NCI-H524 (cell line): ENCODE measurements around the gene SKAP1.
"Not testable (repeated sequence)": the region's sequence is repeated elsewhere in the genome, so short reads cannot be mapped to it uniquely, and the experiment has no call there.

Source experiments
- DNase-seq, 2 experiments: peaks; one replicate each; lab custom pipeline; 2025; lab: John Stamatoyannopoulos, UW

Gene SKAP1

DNA sequence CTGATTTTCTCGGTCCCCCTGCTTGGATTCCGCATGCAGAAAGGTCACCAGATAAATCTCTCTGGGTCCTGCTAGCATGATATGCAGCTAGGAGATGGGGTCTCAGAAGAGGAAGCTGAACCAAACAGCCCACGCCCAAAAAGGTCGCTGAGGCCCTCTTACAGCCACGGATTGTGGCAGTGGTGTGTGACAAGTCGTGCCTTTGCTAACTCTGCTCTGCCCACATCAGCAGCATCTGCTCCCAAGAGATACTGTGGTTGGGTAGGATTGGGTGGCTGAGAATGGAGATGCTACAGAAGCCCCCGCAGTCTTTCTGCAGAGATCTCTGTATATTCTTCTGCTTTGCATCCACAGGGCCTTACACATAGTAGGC, 15.2 kb upstream of the SKAP1 start:
- DNase-seq: no peak

DNA sequence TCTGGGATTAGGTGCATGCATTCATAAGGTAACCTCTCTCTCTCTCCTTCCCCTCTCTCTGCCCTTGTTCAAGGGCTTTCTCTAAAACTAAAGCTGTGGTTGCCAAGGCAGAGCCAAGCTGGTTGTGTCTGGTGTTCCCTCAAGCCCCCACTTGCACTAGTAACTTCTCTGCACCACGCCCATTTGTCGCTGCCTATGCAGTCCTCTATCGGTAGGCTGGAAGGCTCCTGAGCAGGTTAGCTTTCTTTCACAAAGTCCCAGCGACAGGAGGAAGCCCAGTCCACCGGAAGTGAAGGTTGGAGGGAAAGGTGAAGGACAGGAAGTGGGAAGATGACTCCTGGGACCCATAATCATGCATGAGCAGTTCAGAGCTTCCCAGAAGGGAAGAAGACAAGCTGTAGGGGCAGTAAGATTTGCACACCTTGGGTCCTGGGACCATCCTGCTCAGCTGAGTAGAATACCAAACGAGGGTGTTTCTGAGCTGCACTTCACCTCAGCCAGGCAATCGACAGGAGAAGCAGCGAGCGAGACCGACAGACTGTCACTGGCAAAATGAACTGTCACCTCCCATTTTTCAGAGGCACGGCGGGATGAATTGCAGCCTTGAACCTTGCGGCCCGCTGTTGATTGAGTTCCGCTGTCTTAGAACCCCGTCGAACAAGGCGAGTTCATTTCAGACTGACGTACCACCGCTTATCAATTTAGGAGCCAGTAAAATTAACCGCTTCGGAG, 14.7 kb upstream of the SKAP1 start:
- DNase-seq: no peak

DNA sequence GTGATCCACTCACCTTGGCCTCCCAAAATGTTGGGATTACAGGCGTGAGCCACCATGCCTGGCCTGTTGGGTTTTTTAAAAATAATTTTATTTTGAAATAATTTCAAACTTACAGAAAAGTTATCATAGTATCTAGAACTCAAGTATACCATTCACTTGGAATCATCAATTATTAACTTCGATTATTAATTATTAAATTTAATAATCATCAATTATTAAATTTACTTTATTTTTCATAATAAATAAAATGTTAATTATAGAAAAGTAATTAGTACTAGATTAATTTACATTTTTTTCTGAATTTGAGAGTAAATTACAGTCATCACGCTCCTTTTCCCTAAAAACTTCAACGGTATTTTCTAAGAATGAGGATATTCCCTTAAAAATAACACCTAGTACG, 13.7 kb upstream of the SKAP1 start:
- DNase-seq: no peak

DNA sequence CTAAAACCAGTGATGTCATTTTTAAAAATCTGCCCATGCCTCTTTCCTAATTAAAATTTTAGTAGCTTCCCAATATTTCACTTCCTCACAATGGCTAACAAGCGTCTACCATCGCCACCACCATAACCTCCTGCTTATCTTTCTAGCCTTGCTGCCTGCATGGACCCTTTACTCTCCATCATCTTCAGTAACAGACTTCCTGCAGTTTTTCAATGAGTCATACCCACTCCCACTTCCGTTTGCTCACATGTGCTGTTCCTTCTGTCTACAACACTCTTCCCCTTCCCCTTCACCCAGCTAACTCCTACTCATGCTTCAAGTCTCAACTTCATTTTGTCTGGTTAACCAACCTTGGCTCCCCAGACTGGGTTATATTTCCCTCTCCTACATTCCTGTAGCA, 12.8 kb upstream of the SKAP1 start:
- DNase-seq: no peak

DNA sequence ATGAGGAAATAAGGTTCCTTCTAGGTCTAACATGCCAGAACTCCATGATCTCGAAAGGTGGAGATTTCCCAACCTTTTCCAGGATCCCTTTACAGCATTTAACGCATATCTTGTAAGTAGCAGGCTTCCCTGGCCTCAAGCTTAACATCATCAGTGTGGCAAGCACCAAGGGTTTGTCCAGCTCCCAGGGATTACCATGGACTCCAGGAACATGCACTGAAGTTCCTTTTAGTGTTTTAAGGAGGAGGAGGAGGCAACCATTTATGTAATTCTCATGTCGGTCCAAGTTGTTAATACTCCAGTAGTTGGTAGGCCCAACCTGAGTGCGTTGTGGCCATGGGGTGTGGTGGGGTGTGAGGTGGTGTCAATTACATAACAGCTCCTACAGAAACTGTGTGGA, 11.8 kb upstream of the SKAP1 start:
- no peak for DNase-seq

DNA sequence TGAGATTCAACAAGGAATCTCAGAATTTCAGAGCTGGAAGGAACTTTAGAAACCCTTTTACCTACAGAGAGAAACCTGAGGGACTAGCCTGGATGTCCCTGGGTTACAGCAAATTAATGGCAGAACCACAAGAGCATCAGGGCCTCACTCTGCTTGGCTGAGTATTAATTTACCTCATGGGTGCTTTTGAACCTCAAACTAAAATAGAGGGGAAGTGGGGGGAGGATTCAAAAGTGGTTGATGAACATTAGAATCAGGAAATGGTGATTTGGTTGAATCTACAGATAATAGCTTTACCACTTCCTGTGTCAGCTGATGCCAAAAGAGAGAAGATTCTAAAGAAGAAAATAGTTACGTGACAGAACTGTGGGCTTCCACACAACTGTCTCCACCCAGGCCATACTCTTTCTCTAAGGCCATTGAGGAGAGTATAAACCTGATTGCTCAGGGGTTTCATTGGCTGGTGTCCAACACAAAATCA, 11.3 kb upstream of the SKAP1 start:
- DNase-seq: no peak

DNA sequence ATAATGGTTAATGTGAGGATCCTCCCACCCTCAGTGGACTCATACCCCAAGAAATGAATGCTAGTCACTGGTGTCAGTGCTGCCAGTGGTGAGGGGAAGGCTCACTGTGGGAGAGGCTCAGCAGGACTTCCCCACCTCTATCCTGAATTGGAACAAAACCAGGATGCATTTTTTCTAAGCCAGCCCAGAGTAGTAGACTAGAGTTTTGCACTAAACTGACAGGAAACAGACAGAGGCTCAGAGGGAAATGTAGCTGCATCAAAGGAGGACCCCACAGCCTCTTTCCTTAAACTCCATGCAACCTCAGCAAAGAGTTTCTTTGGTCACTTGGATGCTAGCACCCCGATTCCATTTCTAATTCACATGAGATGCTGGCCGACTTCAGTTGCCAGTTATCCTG, 10.7 kb upstream of the SKAP1 start:
- DNase-seq: no peak

DNA sequence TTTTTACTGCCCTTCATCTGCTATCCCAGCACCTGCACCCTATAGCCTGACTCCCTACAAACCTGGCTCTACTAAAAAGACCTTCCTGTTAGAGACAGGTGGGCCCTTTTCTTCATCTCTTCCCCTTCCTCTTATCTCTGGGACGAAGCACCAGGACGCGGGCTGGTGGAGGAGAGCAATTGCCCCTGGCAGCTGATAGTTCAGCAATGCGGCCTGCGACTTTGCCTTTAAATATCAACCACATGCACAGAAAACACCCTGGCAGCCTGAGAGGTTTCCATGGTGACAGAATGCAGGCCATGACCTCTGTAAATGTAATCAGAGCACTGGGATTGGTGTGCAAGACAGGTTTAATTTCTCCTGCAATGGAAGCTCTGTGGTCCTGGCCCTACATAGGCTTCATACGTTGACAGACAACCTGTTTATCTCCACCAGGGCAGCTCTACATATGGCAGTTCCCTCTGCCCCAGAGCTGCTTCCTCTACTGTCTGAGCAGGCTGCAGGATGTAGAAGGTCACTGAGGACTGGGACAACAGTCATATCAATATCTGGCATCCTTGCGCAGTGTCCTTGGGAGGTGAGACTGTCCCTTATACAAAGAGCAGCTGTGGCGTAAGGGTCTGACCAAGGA, 10.0 kb upstream of the SKAP1 start:
- no peak for DNase-seq

DNA sequence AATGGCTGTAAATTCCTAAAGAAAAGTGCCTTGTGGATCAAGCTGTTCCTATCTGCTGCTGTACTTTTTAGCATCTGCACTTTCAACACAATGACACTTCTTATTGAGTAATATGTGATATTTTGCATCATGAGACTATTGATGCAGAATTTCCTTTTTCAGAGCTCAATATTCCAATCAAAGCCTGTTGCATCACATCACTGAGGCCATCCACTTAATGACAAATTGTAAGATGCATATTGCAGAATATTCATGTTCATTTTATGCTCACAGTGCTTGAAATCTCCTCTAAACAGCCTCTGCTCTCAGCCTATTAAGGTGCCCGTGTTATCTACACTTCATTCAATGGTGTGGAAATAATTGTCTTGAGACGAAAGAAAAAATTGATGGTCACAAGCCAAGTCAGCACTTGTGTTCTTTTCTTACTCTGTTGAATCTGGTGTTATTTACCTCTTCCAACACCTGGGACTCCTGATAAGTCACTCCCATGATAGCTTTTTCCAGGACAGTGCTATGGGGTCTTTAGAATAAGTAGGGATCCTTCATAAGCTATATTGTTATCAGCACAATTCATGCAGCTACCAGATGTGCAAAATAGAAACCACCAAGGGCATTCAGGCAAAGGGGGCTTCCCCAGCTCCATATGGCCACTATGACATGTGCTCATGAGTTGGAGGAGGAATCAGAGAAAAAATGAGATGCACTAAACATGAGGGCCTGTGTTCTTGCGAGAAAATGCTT, 9.3 kb upstream of the SKAP1 start:
- no peak for DNase-seq

DNA sequence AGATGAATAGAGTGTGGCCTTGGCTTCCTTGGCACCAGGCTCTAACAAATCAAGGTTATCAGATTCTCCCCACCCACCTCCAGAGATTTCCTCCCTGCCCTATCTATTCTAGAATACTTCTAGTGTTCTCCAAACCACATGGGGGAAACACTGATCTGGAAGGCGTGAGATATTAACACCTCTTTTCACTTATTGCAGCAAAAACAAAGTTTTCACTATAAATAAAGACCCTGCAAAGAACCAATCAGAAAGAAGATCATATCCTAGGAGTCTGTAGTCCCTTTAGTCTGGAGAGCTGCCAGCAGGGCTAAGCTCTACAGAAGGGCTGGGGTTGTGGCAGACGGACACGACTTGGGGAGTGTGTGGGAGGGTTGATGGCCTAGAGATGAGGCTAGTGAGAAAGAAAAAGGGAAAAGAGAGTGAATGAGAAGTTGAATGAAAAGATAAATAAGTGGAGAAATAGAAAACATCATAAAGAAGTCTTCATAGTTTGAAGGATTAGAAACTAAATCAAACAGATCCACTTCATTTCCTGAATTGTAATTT, 8.6 kb upstream of the SKAP1 start:
- DNase-seq: no peak

DNA sequence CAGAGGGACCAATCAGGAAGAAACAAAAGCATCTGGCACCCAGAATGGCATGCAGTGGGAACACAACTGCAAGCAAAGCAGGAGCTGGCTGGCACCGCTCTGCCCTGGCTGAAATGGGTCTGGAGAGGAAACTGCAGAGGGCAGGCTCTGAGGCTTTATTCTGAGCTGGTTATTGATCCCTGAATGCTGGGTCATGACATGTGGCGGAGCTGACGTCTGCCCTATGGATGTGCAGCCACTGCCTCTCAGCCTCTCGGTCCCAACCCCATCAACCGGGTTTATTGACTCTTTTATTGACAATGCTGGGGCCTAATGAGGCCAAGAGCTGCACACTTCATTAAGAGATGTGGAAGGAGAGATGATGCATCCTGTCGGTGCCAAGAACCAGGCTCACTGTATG, 3.9 kb upstream of the SKAP1 start:
- DNase-seq: no peak

DNA sequence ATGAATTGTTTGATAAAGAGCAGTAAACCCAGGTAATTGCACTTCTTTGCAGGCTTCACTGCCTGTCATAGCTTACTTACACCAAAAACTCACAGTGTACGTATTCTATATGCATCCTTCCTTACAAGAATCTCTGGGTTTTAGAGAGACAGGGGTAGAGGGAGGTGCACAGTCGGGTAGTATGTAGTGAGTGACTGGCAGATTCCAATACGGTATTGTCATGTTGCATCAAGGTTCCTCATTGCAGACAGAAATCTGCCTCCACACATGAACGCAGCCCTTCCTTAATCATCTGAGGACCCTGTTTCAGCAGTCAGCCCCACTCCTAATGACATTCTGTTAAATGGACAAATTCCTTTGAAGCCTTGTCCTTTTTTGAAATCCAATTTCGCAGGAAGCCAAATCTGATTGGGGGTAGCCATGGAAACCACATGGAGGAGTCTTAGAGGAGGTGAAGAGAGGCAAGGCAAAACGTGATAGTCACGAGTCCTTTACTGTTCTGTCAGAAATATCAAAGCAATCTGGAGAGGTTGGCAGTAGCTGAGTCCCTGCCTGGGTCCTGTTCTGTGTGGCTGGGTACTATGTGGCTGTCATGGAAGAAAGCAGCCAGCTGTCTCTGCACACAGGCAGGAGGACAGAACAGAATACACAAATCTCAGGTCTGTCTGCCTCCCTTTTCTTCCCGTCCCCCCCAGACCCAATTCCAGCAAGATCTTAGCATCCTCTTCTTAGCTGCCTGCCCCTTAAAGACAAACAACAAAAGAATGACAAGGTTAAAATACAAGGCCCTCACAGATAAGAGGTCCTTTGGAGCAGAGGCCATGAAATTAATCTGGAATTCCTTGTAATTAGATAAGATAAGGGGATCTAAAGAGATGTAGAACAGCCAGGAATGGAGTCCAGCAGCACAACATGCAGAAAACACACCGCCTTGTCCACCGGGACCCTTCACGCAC, 3.1 kb upstream of the SKAP1 start:
- peak in 1 of 2 experiments; percentile 12 for DNase-seq

DNA sequence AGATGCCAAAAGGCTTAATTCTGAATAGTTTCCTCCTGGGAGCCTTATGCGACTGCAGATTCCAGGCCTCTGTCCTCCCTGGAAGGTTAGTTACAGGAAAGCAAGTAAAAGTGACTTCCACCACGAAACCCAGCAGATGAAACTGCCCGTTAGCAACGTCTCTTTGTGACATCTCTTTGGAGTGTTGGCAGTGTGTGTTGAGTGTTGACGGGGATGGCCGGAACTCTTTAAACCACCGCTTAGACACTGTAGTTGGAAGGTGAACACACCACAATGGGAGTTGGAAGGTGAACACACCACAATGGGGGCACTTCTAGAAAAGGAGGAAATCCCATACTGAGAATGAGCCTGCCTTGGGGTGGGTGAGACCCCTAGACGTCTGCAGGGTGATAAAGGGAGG, 858 bp downstream of the SKAP1 start:
- DNase-seq: no peak

DNA sequence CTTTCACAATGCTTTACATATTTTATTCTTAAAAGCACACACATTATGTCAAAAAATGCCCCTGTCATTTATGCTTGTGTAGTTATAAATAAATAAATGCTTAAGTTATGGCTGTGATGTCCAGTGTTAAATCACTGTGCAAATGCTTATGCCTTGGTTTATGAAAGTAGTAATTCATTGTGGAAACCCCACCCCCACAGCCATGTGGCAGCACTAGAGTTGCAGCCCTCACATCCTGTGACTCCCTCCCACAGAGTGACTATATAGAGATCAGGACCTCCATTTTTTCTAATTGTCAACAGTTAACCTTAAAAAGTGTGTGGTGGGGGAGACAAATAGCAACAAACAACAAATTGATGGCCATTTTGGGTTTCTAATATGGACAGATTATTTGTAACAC, 2.4 kb downstream of the SKAP1 start:
- no peak for DNase-seq

DNA sequence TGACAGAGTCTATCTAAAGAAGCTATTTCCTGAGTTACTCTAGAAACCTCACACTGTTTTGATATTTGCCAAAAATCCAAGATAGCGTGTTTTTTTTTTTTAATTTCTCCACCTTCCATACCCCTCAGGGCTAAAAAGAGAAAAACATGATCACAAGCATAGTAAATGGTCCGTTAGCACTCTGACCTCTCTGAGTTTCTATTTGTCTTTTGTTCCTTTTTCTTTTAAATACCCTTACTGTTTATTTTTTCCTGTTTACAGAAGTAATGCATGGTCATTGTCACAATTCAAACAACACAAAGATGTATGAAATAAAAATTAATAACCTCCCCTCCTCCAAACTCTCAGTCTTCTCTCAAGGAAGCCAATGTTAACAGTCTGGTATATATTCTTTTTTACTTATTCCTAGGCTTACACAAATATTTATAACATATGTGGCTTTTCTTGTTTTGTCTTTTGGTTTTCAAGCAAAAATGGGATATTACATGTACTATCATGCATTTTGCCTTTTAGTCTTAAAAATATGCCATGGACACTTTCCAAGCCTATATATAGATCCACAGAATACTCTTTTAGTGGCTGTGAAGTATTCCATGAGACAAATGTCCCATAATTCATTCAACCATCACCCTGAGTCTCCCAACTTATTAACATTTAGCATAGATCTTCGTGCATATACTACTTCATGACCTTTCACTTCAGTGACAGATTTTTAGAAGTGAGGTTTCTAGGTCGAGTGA, 3.1 kb downstream of the SKAP1 start:
- no peak for DNase-seq

DNA sequence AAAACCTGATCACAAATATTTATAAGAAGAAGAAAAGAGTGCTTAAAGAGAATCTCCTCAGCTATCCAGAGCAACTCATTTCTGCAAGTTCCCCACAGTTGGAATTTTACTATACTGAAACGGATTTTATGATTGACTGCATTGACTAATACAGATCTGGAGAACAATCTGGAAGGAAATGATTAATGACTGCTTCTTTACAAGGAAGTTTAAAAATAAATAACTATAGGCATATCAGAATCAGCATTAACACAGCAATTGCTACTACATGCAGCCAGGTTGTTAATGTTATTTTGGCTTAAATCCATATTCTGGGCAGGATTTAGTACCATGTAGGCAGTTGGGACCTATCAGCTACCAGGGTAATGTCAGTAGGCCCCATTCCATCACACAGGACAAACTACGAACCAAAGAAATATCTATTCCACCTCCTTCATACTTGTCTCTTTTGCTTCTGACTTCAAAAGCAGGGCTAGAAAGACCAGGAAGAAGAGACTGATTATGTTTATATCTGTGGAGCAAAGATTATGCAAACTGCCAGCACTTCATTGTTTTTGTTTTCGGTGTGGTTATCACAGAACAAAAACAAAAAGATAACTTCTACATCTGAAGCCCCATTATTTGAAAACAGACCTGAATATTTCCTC, 3.9 kb downstream of the SKAP1 start:
- no peak for DNase-seq

DNA sequence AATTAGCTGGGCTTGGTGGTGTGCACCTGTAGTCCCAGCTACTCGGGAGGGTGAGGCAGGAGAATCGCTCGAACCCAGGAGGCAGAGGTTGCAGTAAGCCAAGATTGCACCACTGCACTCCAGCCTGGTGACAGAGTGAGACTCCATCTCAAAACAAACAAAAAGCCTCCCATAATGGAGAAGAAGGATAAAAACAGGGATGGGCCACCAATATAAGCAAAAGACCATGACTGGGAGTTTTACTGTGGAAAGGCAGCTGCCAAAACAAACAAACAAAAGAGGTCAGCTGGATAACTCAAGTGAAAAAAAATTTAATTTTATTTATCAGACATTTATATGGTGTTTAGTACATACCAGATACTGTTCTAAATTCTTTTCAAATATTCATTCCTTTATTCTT, 8.0 kb downstream of the SKAP1 start:
- not testable (repeated sequence) for DNase-seq

DNA sequence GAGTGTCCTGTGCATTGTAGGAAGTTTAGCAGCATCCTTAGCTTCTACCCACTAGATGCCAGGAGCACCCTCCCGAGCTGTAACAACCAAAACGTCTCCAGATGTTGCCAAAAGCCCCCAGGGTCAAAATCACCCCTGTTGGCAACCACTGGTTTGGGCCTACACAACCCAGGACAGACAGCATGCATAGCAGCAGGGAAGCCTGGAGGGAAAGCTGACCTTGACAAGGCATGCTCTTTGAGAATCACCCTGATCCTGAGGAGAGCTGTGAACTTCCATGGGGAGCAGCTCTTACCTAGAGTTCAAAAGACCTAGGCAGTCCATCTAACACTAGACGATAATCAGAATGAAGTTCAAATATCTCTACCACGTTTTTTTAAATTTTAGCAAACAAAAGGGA, 9.2 kb downstream of the SKAP1 start:
- DNase-seq: no peak

DNA sequence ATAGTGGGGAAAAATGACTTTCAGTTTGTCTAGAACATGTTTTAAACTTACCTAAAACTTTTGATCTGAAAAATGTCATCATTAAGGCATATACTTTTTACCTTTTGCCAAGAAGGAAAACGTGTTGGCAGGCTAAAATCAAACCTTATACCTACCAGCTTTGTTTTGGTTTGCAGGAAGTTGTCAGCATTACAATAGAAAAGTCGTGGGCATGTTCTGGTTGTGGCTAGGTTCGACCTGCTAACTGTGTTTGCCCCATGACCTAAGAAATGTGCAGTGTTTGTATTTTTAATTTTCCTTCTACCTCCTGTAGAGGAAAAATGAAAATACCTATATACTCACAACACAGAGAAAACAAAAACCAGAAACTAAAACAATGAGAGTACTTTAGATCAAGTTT, 13.0 kb downstream of the SKAP1 start:
- no peak for DNase-seq

DNA sequence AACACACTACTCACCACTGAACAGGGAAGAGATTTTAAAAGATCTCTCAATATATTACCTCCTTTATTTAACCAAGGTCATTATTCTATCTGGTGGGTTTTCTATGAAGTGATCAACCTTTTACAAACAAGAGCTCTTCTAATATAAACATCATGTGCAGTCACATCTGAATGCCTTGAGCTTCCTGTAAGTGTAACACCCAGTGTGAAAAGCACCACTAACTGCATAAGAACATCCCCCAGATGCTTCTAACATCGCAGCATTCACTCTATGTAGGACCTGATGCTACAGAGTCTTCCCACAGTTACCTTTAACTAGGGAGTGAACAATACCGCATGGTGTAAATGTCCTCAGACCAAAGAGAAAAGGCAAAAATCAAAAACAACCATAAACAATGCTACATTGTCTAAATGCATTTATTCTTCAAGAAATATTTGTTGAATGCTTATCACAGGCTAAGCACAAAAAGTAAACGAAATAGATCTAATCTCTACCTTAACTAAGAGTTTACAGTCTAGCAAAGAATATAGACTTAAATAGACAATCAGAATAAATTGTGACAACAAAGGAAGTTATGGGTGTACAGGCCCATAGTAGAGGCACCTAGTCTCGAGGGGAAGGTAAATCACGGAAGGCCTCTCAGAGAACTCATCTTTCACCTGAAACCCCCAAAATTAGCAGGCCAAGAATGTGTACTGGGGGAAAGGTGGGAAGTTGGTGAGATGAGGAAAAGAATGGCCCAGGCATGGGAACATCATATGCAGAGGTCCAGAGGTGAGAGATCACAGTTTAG, 16.2 kb downstream of the SKAP1 start:
- DNase-seq: no peak
